Adrenal gland (tissue), 12 donors: Measurements from ENCODE around the gene STARD10. TPM values are rescaled to one million over a fixed set of nuclear protein-coding genes. Genes with fewer than 3 reads are reported as not detected.

Experiments
- DNase-seq, 7 donors: peaks; one replicate each; pipeline ENCODE4 v3.0.0-alpha.2; 2019 to 2020
- H3K27ac ChIP-seq, 5 donors: fragments of 200-600 bp; sonication (generic) in 4 of 5; 1 replicate in 3 of 5; 2 replicates in 2 of 5; pipeline versions ENCODE4 v1.5.1 to v1.8.0; 2016 to 2020; ENCODE audit warnings: mild to moderate bottlenecking in 1 of 5
- H3K27me3 ChIP-seq: fragments of 200-600 bp; 2 replicates; pipeline ENCODE4 v1.8.0; 2021
- H3K36me3 ChIP-seq, 2 donors: fragments of 200-600 bp; replicated peaks in 1 of 2; 1 replicate in 1 of 2; 2 replicates in 1 of 2; pipeline versions ENCODE4 v1.5.1 to v1.8.0; 2018 to 2022
- H3K4me1 ChIP-seq, 2 donors: fragments of 200-600 bp; replicated peaks in 1 of 2; 1 replicate in 1 of 2; 2 replicates in 1 of 2; pipeline versions ENCODE4 v1.5.1 to v1.8.0; 2018 to 2021
- H3K4me3 ChIP-seq, 4 donors: fragments of 200-600 bp; sonication (generic) in 3 of 4; one replicate each; pipeline ENCODE4 v1.5.1; 2016 to 2018
- H3K9me3 ChIP-seq, 3 donors: fragments of 200-600 bp; sonication (generic) in 1 of 3; replicated peaks in 1 of 3; 1 replicate in 2 of 3; 2 replicates in 1 of 3; pipeline versions ENCODE4 v1.5.1 to v1.8.0; 2016 to 2021
- POLR2A ChIP-seq, 2 donors: fragments of 450-650 bp; IDR thresholded peaks; one replicate each; pipeline ENCODE4 v1.6.1; 2017; ENCODE audit warnings: antibody characterized with exemption in 2 of 2, mild to moderate bottlenecking in 2 of 2, moderate library complexity in 1 of 2
- WGBS, 4 donors: extraction: QIAGEN DNeasy Blood & Tissue Kit in 2 of 4; methylation state at CpG; one replicate each; pipeline versions ENCODE4 v1.1.5 to v1.1.7; 2013 to 2017; 5-methylcytosine and 5-hydroxymethylcytosine counted together
- intact Hi-C, 2 donors: fragments of 100-400 bp; cut with DNase I; formaldehyde crosslinking; loops; one replicate each; pipeline versions ENCODE4 v1.14.1 to v1.15.0; 2022 to 2023
- polyA plus RNA-seq, 3 donors: library from polyadenylated mRNA; stranded (reverse); fragments of 200-250 nt in 2 of 3; fragments of 350-450 nt in 1 of 3; fragmentation: Illumina TruSeq in 1 of 3; extraction: RNeasy Lipid Tissue Mini Kit (QIAGEN cat#74804) in 1 of 3; gene quantifications; one replicate each; pipeline ENCODE4 v1.2.3, GENCODE V29; 2013 to 2014
- total RNA-seq, 9 donors: library from RNA; depleted of rRNA in 4 of 9; stranded (reverse); fragments of >200 nt in 4 of 9; fragments of 120-200 nt in 1 of 9; fragmentation: NEBNext Ultra II Directional in 1 of 9; extraction: Animal tissue kit (Norgen Biotek cat#: 25700) in 1 of 9; gene quantifications; one replicate each; pipeline versions ENCODE4 v1.1.0 to v1.2.4, GENCODE V29; 2013 to 2023
- TF ChIP-seq, protein P1 (sequence below), 6 experiments: fragments of 450-650 bp in 4 of 6; fragments of 200-600 bp in 2 of 6; sonication (generic) in 1 of 6; IDR thresholded peaks; 1 replicate in 5 of 6; 2 replicates in 1 of 6; pipeline versions ENCODE4 v1.5.1 to v1.8.0; 2016 to 2021; ENCODE audit warnings: antibody characterized with exemption in 6 of 6, mild to moderate bottlenecking in 2 of 6, moderate library complexity in 1 of 6
- donor health status: healthy with polysubstance abuse.
- donor health status: Bipolar disorder and iron deficiency.
- donor health status: DM: yes; HTN: yes; CAD: no.
- donor health status: DM: no; HTN: no; CAD: no.
- donor health status: DM: no; HTN: no; CAD: no.
- donor health status: DM: yes; HTN: yes; CAD: no.

STARD10 gene
- total and polyA plus RNA-seq, 12 donors = 190 to 668 (median 350) TPM

DNA sequence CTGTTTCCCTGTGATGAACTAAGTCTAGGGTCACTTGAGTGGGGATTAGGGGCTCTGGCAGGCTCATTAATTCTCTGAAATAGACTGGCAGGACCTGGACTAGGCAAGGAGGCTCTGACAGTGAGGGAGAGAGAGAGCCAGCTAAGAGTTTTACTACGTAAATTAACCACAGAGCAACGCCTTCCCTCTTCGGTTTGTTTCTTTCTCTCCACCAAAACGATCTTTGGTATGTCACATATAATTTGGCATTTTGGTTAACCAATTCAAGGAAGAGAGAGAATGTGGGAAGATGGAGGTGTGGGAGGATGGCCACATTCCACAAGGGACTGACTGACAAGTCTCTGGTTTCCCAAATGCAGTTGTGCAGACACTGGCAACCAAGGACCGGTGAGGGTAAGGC is 48.3 kb upstream of the STARD10 start:
- H3K36me3 ChIP-seq = peaks cover 0 to 54% of the 10 kb centered on the region in 2 donors
- peaks cover 0 to 8% of the 10 kb centered on the region in 2 donors for H3K4me1 ChIP-seq
- H3K27me3 ChIP-seq = no peaks in the 10 kb centered on the region
- 81 to 91% (median 84%) methylated on average over 5 of the region's 5 CpGs for WGBS, 4 donors
- DNase-seq = no peak
- no peak overlapping the region for H3K4me3 ChIP-seq
- peak overlapping the region in 2 of 5 donors; percentile 54 to 62 for H3K27ac ChIP-seq
- intact Hi-C loops = no loop called here
- TF ChIP-seq POLR2A (IDR thresholded peaks at IDR 0.05) = no peak
- TF ChIP-seq, protein P1, sequence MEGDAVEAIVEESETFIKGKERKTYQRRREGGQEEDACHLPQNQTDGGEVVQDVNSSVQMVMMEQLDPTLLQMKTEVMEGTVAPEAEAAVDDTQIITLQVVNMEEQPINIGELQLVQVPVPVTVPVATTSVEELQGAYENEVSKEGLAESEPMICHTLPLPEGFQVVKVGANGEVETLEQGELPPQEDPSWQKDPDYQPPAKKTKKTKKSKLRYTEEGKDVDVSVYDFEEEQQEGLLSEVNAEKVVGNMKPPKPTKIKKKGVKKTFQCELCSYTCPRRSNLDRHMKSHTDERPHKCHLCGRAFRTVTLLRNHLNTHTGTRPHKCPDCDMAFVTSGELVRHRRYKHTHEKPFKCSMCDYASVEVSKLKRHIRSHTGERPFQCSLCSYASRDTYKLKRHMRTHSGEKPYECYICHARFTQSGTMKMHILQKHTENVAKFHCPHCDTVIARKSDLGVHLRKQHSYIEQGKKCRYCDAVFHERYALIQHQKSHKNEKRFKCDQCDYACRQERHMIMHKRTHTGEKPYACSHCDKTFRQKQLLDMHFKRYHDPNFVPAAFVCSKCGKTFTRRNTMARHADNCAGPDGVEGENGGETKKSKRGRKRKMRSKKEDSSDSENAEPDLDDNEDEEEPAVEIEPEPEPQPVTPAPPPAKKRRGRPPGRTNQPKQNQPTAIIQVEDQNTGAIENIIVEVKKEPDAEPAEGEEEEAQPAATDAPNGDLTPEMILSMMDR (IDR thresholded peaks at IDR 0.05) = no peak
- no peaks in the 10 kb centered on the region for H3K9me3 ChIP-seq

DNA sequence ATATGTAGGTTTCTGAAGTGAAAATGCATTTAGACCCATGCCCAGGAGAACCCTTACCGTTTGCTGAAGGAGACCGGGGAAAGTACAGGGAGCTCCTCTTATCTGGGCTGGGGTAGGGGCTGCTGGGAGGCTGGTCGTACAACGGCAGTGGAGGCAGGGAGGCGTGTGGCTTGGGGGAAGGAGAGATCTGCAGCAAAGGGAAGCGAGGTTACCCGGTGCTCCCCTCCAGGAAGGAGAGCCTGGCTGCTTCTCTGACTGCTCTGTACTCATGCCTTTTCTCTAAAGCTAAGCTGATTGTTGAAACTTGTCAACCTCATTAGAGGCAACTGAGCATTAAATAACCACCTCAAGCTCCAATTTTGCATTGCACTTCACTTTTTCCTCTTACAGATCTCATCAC is 47.5 kb upstream of the STARD10 start:
- peaks cover 0 to 8% of the 10 kb centered on the region in 2 donors for H3K4me1 ChIP-seq
- WGBS, 4 donors = 89 to 91% (median 91%) methylated on average over 7 of the region's 7 CpGs
- intact Hi-C loops = no loop called here

DNA sequence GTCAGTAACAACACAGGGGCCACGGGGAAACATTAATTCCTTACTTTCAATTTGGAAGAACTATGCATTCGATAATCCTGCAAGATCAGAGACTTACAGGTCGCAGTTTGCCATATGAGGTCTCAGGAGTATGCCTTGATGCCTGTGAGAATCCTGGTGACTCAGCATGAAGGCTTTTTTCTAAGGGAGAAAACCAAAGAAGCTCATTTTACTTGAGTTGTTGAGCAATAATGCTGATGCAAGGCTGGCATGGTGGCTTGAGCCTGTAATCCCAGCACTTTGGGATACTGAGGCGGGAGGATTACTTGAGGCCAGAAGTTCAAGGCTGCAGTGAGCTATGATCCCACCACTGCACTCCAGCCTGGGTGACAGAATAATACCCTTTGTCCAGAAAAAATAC is 46.9 kb upstream of the STARD10 start:
- H3K27me3 ChIP-seq = no peaks in the 10 kb centered on the region
- peaks cover 0 to 48% of the 10 kb centered on the region in 2 donors for H3K36me3 ChIP-seq
- H3K4me1 ChIP-seq = peaks cover 0 to 11% of the 10 kb centered on the region in 2 donors
- intact Hi-C loops = no loop called here
- peak overlapping the region in 1 of 5 donors; percentile 28 for H3K27ac ChIP-seq
- WGBS, 4 donors = 84 to 91% (median 88%) methylated on average over 4 of the region's 4 CpGs
- TF ChIP-seq, protein P1 (IDR thresholded peaks at IDR 0.05) = no peak
- peak in 1 of 7 donors; percentile 4 for DNase-seq
- H3K9me3 ChIP-seq = no peaks in the 10 kb centered on the region
- H3K4me3 ChIP-seq = no peak overlapping the region

More for the DNA sequence above, 47.5 kb upstream of the STARD10 start:
- Histone ChIP-seq H3K27me3 (no peaks in the 10 kb centered on the region), H3K4me3 (no peak overlapping the region), H3K36me3 (peaks cover 0 to 51% of the 10 kb centered on the region in 2 donors), H3K27ac (no peak overlapping the region), H3K9me3 (no peaks in the 10 kb centered on the region)
- TF ChIP-seq, protein P1 (IDR thresholded peaks at IDR 0.05) = no peak
- no peak for TF ChIP-seq POLR2A (IDR thresholded peaks at IDR 0.05)
- DNase-seq = peak in 1 of 7 donors; percentile 16

DNA sequence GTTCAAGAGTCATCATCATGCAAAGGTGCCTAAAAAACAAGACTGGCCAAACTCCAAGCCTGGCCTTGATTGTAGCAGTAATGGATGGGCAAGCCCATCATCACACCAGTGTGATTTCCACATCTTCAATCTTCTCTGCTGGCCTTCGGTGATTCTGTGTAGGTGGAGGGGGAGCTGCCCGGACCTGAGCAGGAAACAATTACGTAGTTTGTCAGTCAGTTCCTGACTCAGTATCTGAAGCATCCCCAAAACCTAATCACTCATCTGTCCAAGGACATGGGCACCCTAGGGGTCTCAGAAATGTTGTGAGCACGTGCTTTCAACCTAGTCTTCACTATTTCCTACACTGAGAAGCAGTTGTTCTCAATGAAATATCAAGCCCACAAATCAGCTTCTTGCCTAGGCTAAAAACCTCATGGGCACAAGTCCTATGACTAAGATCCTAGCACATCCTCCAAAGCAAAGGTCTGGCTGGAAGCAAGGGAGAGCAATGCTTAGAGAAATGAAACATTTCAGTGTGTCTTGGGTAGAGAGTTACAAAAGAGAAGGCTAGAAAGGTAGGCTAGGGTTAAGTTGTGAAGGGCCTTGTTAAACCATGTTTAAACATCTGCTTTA is 45.0 kb upstream of the STARD10 start:
- peak; percentile 31 to 85 (median 71) for DNase-seq
- WGBS, 4 donors = 45 to 60% (median 50%) methylated on average over 3 to 4 of the region's 4 CpGs
- peaks cover 15 to 31% of the 10 kb centered on the region in 2 donors for H3K4me1 ChIP-seq
- H3K4me3 ChIP-seq = no peak overlapping the region
- H3K9me3 ChIP-seq = no peaks in the 10 kb centered on the region
- no peaks in the 10 kb centered on the region for H3K27me3 ChIP-seq
- TF ChIP-seq, protein P1 (IDR thresholded peaks at IDR 0.05) = no peak
- no peak for TF ChIP-seq POLR2A (IDR thresholded peaks at IDR 0.05)
- H3K36me3 ChIP-seq = peaks cover 0 to 48% of the 10 kb centered on the region in 2 donors
- H3K27ac ChIP-seq = peak overlapping the region in 2 of 5 donors; percentile 18 to 36
- intact Hi-C loops = loop anchor here in 1 of 2 donors (10.0 kb wide), 1 partner anchor 86 kb away; no protein-coding TSS in a partner anchor
